T-helper 9 cell (primary cell): ENCODE measurements around the gene GNA14.
"Not testable (repeated sequence)": the region's sequence is repeated elsewhere in the genome, so short reads cannot be mapped to it uniquely, and the experiment has no call there.

ENCODE experiments used
- DNase-seq: peaks from one replicate; pipeline ENCODE4 v3.0.0-alpha.2; 2020

Gene GNA14

GRCh38 chr9:77531400-77531799 is 116.7 kb downstream of the GNA14 start:
- no peak for DNase-seq

DNA sequence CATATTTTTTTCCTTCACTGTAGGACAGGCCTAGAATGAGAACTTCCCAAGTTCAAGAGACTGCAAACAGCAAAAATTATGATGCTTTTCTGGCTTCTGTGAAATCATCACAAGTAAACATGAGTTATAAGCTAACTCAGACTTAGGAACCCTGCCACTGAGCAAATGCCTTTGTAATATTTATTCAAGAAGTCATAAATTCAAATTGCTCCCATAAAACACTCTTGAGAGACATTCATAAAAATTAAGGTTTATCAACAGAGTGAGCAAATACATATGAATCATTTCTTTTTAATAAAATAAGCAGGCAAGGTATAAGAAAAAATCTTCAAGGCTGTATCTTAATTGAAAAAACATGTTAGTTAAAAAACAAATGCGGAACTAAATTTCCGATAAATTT is 124.2 kb downstream of the GNA14 start:
- no peak for DNase-seq

- DNase-seq: no peak
Measured at GRCh38 chr9:77521091-77521490, 127.0 kb downstream of the GNA14 start.

DNA sequence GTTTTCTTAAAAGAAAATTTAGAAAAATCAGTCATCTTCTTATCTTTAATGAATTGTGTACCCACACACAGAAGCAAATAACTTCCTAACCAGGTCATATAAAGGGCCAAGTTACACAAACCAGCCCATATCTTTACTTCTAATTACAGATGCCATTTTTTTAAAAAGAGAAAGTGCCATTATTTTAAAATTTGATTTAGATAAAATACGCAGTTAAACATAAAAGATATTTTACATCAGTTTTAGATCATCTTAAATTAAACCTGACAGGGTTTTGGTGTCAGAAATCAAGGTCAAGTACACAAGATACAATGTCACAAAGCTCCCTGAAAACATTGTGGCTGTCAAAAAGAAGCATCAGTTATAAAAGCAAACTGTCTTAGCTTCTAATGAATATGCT is 129.4 kb downstream of the GNA14 start:
- no peak for DNase-seq

GRCh38 chr9:77516781-77517180 is 131.3 kb downstream of the GNA14 start:
- no peak for DNase-seq

- no peak for DNase-seq
Measured at GRCh38 chr9:77514886-77515711, 133.0 kb downstream of the GNA14 start.

GRCh38 chr9:77513457-77513856 is 134.7 kb downstream of the GNA14 start:
- DNase-seq: no peak

DNA sequence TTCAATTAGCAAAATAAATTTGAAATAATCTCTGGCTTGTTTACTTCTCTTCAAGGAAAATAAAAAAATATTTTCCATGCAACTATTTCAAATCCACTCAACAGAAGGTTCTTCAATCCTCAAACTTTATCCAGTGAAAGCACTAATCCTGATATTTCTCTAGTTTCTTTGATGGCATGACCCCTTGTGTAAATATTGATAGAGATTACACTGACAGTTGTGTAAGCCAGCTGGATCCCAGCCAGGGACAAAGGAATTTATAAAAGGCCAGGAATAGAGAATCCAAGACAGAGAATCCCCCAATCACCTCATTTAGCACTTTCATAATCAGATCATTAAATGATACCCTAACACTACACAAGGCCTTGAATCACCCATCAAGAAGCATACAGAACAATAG is 135.2 kb downstream of the GNA14 start:
- DNase-seq: no peak

GRCh38 chr9:77511525-77511924 is 136.6 kb downstream of the GNA14 start:
- no peak for DNase-seq

DNA sequence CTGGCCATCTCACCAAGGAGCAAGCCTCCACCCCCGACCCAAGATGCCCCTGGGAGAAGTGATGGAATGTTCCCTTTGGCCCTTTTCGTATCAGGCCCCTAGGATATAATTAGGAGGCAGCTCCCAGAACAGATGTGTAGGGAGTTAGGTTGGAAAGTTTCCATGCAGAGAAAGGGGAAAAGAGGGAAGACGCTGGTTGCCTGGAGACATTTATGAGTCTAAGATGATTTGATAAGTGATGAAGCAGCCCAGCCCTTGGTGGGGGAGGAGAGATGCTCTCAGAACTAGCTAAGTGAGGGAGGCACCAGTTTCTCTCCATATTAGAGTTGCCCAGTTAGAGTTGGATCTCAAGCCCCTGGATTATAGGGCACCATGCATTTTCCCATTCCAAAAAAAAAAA is 137.5 kb downstream of the GNA14 start:
- DNase-seq: no peak

DNA sequence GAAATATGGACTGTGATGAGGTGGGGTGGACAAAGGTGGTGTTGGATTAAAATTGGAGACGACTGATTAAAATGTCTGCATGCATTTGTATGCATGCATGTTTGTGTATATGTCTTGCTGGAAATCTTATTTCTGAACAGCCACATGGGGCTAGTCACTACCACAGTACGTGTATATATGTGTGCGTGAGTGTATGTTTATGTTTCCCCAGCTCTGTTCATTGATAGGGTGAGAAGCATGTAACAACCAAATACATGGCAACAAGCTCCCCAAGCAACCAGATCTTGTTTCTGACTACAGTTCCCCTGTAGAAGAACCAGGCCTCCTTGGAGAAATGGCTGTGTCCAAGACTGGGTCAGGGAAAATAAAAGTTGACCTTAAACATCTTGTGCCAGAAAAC is 139.7 kb downstream of the GNA14 start:
- DNase-seq: no peak

DNA sequence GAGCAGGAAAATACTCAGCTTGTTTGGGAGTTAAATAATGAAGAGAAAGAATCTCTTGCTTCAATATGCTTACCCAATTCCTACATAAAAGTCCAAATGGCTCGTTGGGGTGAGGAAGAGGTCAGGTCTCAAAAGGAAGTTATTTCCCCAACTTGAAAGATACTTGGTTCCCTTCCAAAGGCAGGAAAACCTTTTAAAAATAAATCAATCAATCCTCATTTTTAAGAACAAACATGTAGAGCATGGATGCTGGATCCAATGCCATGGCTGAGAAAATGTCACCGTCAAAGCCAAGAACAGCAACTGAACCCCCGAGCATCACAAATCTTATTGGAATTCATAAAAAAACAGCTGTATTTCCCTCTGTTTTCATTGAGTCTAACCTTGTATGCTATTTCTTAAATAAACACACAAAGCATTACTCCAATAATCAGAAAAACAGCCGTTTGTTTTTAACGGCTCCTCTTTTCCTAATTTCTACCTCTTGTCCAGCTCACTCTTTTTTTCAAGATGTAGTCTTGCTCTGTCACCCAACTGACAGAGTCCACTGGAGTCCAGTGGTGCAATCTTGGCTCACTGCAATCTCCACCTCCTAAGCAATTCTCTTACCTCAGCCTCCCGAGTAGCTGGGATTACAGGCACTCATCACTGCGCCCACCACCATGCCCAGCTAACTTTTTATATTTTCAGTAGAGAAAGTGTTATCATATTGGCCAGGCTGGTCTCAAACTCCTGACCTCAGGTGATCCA is 140.7 kb downstream of the GNA14 start:
- no peak for DNase-seq

DNA sequence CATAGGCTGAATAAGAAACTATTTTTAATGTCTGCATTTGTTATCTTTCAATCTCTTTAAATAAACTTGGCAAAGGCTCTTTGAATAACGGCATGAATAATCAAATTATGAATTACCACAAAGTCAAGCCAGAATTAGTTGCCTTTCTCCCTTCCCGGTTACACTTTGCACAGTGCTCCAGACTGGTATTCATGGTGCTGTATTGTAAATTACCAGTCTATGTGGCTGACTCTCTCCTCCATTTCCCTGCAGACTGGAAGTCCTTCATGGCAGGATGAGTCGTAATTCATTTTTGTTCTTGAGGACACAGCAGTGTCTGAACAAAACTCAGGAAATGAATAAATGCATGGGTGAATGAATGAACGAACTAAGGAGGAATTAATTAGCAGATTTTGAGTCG is 142.9 kb downstream of the GNA14 start:
- DNase-seq: no peak

GRCh38 chr9:77502568-77502967 is 145.6 kb downstream of the GNA14 start:
- DNase-seq: no peak

DNA sequence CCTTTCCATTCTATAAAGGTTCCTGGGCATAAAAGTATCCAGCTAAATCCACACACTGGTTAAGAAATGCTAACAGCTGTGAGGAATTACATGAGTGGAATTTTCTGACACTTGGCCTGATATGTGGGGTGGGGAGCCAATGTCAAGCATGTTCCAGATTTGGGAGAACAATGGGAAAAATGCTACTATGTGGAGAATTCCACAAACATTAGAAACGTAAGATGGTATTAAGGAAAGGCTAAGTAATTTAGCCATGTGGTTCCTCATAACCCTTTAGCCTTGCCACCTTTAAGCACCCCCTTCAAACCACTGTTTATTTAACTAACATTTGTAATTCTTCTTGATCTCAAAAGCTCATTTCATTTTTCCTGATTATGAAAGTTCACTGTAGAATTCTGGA is 149.2 kb downstream of the GNA14 start:
- DNase-seq: no peak

DNA sequence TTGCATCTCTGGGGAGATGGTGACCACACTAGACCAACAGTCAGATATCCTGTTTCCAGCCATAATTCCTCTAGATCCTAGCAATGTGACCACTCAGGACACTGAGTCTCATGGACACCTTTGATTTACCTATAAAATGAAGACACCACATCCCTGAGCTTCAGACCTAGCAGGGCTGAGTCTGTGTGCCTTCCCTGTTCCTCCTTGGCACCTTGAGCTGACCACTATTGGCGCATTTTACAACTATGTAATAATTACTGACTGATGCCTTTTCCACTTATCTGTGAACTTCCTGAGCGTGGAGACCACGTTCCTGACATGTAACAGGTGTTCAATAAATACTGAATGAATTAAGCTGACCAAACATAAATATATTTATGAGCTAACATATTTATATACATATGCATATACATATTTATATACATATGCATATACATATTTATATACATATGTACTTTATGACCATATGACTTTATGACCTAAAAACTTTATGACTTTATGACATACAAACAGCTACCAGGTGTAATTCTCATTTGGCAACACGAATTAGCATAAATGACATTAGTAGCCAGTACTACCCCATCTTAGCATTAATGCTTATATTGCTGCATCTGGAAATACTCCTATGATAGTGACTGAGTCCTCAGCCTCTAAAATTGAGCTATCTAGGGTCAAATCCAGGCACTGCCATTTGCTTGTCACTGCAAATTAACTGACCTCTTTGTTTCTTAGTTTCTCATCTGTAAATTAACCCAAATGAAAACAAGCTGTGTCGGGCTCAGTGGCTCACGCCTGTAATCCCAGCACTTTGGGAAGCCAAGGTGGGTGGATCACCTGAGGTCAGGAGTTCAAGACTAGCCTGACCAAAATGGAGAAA is 150.6 kb downstream of the GNA14 start:
- no peak for DNase-seq

DNA sequence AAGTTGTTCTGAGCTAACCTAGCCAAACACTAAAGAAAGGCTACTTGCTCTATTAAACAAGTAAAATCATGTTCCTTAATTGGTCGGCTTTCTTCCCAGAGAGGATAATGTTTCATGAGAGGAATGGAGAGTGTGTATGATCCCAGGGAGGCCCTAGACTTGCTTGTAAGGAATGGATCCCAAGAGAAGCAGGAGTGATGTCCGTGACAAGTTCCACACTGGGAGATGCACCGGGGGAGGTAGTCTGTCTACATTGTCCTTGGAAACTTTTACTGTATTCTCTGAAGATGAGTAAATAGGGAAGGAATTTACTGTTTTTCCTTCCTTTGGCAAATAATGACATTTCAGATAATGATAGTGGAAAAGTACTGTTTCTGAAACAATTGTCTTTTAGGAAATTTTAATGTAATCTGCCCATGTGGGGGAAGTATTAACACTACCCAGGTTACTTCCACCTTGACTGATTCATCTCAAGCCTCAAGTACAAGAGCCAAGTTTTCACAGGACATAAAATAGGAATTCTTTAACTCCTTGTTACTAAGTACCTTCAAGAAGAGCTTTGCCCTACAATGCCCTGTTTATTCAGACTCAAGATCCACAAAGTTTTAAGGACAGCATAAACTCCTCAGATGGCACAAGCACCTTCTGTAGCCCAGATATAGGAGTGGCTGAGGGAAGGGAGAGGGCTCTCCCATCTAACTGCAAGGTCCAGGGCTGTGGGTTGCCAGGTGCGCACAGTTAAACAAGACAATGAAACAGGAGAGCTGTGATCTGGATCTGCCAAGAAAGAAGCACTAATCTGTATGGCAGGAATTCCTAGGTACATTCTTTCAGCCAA is 152.1 kb downstream of the GNA14 start:
- no peak for DNase-seq

- DNase-seq: not testable (repeated sequence)
Measured at GRCh38 chr9:77490279-77490678, 157.8 kb downstream of the GNA14 start.

DNA sequence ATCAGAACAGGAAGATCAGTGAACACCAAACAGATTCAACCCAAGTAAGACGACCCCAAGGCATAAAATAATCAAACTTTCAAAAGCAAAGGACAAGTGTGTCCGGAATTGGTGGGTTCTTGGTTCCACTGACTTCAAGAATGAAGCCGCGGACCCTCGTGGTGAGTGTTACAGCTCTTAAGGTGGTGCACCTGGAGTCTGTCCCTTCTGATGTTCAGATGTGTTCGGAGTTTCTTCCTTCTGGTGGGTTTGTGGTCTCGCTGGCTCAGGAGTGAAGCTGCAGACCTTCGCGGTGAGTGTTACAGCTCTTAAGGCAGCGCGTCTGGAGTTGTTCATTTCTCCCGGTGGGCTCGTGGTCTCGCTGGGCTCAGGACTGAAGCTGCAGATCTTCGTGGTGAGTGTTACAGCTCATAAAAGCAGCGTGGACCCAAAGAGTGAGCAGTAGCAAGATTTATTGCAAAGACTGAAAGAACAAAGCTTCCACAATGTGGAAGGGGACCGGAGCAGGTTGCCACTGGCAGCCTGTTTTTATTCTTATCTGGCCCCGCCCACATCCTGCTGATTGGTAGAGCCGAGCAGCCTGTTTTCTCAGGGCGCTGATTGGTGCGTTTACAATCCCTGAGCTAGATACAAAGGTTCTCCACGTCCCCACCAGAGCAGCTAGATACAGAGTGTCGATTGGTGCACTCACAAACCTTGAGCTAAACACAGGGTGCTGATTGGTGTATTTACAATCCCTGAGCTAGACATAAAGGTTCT is 158.5 kb downstream of the GNA14 start:
- not testable (repeated sequence) for DNase-seq

DNA sequence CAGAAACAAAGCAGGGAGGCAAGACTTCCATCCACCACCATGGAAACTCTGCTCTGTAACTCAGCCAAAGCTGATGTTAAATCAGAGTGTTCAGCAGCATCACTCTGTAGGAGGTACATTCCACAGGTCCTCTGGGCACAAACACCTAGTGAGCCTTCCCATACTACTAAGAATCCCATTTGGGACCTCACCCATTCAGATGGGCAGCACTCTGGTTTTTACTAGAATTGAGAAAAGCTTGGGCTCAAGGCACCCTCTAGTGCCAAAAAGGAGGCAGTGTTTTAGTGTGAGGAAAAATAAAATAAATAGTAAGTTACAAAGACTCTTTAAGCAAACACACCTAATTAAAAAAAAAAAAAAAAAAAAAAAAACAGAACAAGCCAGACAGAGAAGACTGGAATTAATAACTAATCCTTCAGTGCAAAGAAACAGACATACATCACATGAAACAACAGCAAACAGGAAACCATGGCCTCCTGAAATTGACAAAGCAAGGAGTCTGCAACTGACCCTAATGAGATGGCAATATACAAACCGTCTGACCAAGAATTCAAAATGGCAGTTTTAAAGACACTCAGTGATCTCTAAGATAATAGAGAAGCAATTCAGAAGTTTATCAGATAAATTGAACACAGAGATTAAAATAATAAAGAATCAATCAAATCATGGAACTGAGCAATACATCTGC is 159.5 kb downstream of the GNA14 start:
- no peak for DNase-seq

GRCh38 chr9:77486968-77487367 is 161.2 kb downstream of the GNA14 start:
- no peak for DNase-seq
